GM21576 (cell line): ENCODE data around the gene EPB41L4B.
"Not testable (repeated sequence)": the region's sequence is repeated elsewhere in the genome, so short reads cannot be mapped to it uniquely, and the experiment has no call there.

Source experiments
- ATAC-seq: cut with Tn5 transposase; IDR thresholded peaks from one replicate; pipeline ENCODE4 v1.9.1; 2021; ENCODE audit warnings: mild to moderate bottlenecking, moderate library complexity; ENCODE audit not compliant: unreplicated experiment

The EPB41L4B gene

DNA sequence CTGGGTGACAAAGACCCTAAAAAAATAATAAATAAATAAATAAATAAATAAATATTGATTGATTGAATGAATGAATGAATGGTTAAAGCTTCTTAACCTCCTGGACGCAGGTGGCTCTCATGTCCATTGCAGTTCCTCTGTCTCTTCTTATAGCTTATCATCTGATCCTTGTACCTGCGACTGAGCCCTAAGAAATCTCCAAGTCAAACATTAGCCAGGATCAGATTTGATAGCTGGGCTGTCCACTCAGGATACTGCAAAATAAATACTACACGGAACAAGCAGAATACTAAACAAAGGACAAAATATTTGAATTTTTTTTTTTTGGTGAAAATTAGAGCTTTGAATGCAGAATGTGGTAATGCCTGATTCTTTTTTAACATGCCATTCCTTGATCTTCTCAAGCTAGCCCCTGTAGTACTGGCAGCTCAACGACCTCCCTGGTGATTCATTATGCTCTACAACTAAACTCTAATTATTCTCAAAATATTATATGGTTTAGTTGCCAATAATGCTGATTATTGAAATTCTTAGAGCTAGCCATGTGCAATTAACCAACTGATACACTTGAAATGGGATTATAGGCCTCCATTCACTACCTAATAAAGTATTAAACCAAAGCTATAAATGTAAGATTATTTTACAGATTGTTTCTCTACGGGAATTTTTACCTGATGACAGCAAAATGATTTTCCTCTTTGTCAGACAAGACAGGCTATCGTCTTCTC, 191.2 kb downstream of the EPB41L4B start:
- ATAC-seq: no peak

DNA sequence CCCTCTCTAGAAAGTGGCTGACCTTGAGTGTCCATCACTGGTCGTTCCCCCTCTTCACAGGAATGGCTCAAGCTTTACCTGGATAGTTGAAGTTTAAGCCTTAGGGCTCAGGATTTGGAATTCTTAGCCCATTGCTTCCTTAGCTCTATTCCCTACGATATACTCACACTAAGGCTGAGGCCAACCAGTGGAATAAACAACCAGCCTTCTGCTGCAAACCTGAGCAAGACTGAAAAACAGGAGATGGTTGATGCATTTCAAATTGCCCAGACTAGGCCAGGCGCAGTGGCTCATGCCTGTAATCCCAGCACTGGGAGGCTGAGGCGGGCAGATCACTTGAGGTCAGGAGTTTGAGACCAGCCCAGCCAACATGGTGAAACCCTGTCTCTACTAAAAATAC, 194.2 kb downstream of the EPB41L4B start:
- ATAC-seq: not testable (repeated sequence)

DNA sequence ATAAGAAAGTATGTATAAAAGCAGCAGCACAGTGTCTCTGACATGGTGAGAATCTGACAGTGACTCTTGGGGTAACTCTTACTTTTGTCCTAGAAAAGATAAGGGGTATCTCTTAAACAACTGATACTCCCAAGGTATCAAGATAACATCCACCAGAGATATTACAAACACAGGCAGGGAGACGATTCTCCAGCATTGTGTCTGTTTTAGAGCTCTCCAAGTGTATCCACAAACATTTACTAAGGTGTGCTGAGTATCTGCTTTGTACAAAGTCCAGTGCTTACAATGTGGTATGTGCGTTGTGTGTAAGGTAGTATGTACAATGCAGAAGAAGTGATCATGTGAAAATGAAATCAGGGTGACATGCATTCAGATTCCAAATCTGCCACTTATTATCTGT, 196.7 kb downstream of the EPB41L4B start:
- no peak for ATAC-seq

DNA sequence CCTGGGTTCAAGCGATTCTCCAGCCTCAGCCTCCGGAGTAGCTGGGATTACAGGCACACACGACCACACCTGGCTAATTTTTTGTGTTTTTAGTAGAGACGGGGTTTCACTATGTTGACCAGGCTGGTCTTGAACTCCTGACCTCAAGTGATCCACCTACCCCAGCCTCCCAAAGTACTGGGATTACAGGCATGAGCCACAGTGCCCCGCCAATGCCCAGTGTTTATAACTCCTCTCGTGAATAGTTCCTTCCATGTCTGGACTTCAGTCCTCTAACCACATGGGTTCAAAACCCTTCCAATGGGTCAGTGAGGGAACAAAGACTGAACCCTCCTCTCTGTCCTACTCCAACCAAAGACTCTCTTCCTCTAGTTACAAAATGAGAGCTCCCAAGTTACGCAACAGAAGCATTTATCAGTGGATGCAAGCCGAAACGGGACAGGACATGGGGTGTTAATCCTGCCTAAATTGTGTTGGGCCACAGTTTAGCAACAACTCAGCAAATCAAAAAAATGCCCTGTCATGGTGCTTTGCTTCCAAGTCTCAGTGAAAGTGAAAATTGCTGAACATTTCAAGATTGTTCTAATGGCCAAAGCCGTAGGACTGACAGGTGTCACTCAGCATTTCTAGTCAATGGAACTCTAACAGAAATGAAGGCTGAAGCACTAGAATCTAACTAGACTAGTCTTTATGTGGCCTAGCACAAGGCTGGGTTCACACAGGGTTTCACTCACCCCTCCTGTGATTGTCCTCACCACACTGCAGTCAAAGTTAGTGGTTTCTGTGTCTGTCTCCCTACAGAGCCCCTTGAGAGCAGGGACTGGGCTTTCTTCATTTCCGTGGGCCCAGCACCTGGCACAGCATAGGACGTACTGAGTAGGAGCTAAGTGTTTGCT, 197.9 kb downstream of the EPB41L4B start:
- peak; percentile 28 for ATAC-seq
